IMR-90 (cell line): ENCODE results near the gene USP36. TPM values are rescaled to one million over a fixed set of nuclear protein-coding genes. Genes with fewer than 3 reads are reported as not detected.

ENCODE experiments used
- ATAC-seq: fragments of 200-7000 bp; cut with Tn5 transposase; 2 replicates; pipeline ENCODE4 v1.9.1; 2020; ENCODE audit warnings: low read depth, mild to moderate bottlenecking, moderate library complexity
- BruUV-seq: library from RNA; stranded (reverse); fragments of 400-500 nt; replicated peaks from 2 replicates; lab custom pipeline; 2021; lab: Mats Ljungman, UMichigan
- CTCF ChIA-PET: fragments of 300-600 bp; formaldehyde crosslinking; extraction: SDS; loops from one replicate; lab custom pipeline; 2021; ENCODE audit warnings: antibody characterized with exemption; lab: Yijun Ruan, JAX
- POLR2A ChIA-PET: fragments of 300-600 bp; sonication (Branson Sonifier 250); formaldehyde crosslinking; loops from one replicate; lab custom pipeline; 2022; ENCODE audit warnings: antibody characterized with exemption; ENCODE audit not compliant: unreplicated experiment; lab: Charles Lee
- DNase-seq: peaks from one replicate; pipeline ENCODE4 v3.0.0; 2013
- H2AFZ ChIP-seq: replicated peaks from 2 replicates; pipeline ENCODE3; 2013; ENCODE audit warnings: low read length, mild to moderate bottlenecking; ENCODE audit not compliant: poor library complexity
- H2AK5ac ChIP-seq: 2 replicates; pipeline ENCODE4 v1.6.1; 2013; ENCODE audit warnings: low read depth, low read length, inconsistent platforms
- H2AK9ac ChIP-seq: replicated peaks from 2 replicates; pipeline ENCODE3; 2013; ENCODE audit warnings: mild to moderate bottlenecking, low read depth, low read length, moderate library complexity; ENCODE audit not compliant: poor library complexity
- H2BK120ac ChIP-seq: 2 replicates; pipeline ENCODE4 v1.6.1; 2013; ENCODE audit warnings: low read depth, low read length, inconsistent platforms
- H2BK15ac ChIP-seq: 3 replicates; pipeline ENCODE4 v1.6.1; 2013; ENCODE audit warnings: low read depth, low read length, inconsistent platforms
- H2BK20ac ChIP-seq: 2 replicates; pipeline ENCODE4 v1.6.1; 2013; ENCODE audit warnings: low read depth, mild to moderate bottlenecking, inconsistent platforms, low read length, moderate library complexity
- H2BK5ac ChIP-seq: 2 replicates; pipeline ENCODE4 v1.6.1; 2013; ENCODE audit warnings: mild to moderate bottlenecking, low read depth, low read length, inconsistent platforms; ENCODE audit not compliant: poor library complexity, severe bottlenecking
- H3K14ac ChIP-seq: replicated peaks from 2 replicates; pipeline ENCODE4 v1.6.1; 2013; ENCODE audit warnings: low read depth, low read length, inconsistent platforms
- H3K18ac ChIP-seq: 2 replicates; pipeline ENCODE4 v1.6.1; 2013; ENCODE audit warnings: low read depth, low read length, control low read depth
- H3K23ac ChIP-seq: 2 replicates; pipeline ENCODE4 v1.6.1; 2013; ENCODE audit warnings: low read depth, low read length, inconsistent platforms
- H3K27ac ChIP-seq: 2 replicates; pipeline ENCODE4 v1.5.1; 2013; ENCODE audit warnings: mild to moderate bottlenecking, control low read depth, low read length; ENCODE audit not compliant: insufficient read depth
- H3K27me3 ChIP-seq: 2 replicates; pipeline ENCODE4 v1.6.1; 2013; ENCODE audit warnings: low read length; ENCODE audit not compliant: control insufficient read depth, insufficient read depth
- H3K36me3 ChIP-seq: 2 replicates; pipeline ENCODE4 v1.6.1; 2013; ENCODE audit warnings: low read length, mixed read lengths; ENCODE audit not compliant: control insufficient read depth, insufficient read depth
- H3K4ac ChIP-seq: 2 replicates; pipeline ENCODE4 v1.6.1; 2013; ENCODE audit warnings: low read depth, low read length, inconsistent platforms
- H3K4me1 ChIP-seq: 2 replicates; pipeline ENCODE4 v1.6.1; 2013; ENCODE audit warnings: low read length, mixed read lengths; ENCODE audit not compliant: control insufficient read depth, insufficient read depth
- H3K4me2 ChIP-seq: 2 replicates; pipeline ENCODE4 v1.6.1; 2013; ENCODE audit warnings: low read depth, mild to moderate bottlenecking, control low read depth, low read length, moderate library complexity
- H3K4me3 ChIP-seq: 2 replicates; pipeline ENCODE4 v1.5.1; 2013; ENCODE audit warnings: low read depth, mild to moderate bottlenecking, control low read depth, low read length, moderate library complexity; ENCODE audit not compliant: insufficient read depth
- H3K56ac ChIP-seq: 2 replicates; pipeline ENCODE4 v1.6.1; 2013; ENCODE audit warnings: low read length, inconsistent platforms; ENCODE audit not compliant: insufficient read depth; ENCODE audit errors: extremely low read depth
- H3K79me1 ChIP-seq, 2 experiments: 2 replicates each; pipeline ENCODE4 v1.6.1; 2013; ENCODE audit warnings: low read length in 2 of 2, inconsistent platforms in 1 of 2, low read depth in 1 of 2
- H3K9ac ChIP-seq: 2 replicates; pipeline ENCODE4 v1.6.1; 2013; ENCODE audit warnings: low read depth, low read length, control low read depth
- H3K9me1 ChIP-seq: 2 replicates; pipeline ENCODE4 v1.6.1; 2013; ENCODE audit warnings: low read length, inconsistent platforms; ENCODE audit not compliant: insufficient read depth
- H3K9me3 ChIP-seq: 2 replicates; pipeline ENCODE4 v1.6.1; 2013; ENCODE audit warnings: low read length; ENCODE audit not compliant: control insufficient read depth, insufficient read depth
- H4K20me1 ChIP-seq: 2 replicates; pipeline ENCODE4 v1.6.1; 2013; ENCODE audit warnings: low read length, inconsistent platforms; ENCODE audit not compliant: insufficient read depth
- H4K5ac ChIP-seq: 2 replicates; pipeline ENCODE4 v1.6.1; 2013; ENCODE audit warnings: mild to moderate bottlenecking, low read depth, low read length, control low read depth
- H4K8ac ChIP-seq, 2 experiments: 2 replicates each; pipeline ENCODE4 v1.6.1; 2013; ENCODE audit warnings: low read depth in 2 of 2, low read length in 2 of 2, control low read depth in 1 of 2, inconsistent platforms in 1 of 2
- H4K91ac ChIP-seq: 2 replicates; pipeline ENCODE4 v1.6.1; 2013; ENCODE audit warnings: low read depth, low read length, inconsistent platforms; ENCODE audit not compliant: insufficient read depth
- BHLHE40 ChIP-seq: fragments of 150-350 bp; IDR thresholded peaks from 2 replicates; pipeline ENCODE4 v1.6.1; 2016; ENCODE audit warnings: mild to moderate bottlenecking, low read depth, low read length
- CEBPB ChIP-seq: IDR thresholded peaks from 2 replicates; pipeline ENCODE4 v1.6.1; 2012; ENCODE audit warnings: low read depth, low read length, improper control_type of control experiment
- CHD1 ChIP-seq: IDR thresholded peaks from 2 replicates; pipeline ENCODE4 v1.6.1; 2012; ENCODE audit warnings: low read depth, low read length, improper control_type of control experiment
- CTCF ChIP-seq: conservative IDR thresholded peaks from 2 replicates; pipeline ENCODE4 v1.5.1; 2012; ENCODE audit warnings: mild to moderate bottlenecking, low read depth, low read length, improper control_type of control experiment
- ELK1 ChIP-seq: fragments of 150-350 bp; IDR thresholded peaks from 2 replicates; pipeline ENCODE4 v1.6.1; 2016; ENCODE audit warnings: low read depth, mild to moderate bottlenecking, low read length, moderate library complexity, borderline replicate concordance
- FOS ChIP-seq: fragments of 150-350 bp; IDR thresholded peaks from 2 replicates; pipeline ENCODE4 v1.6.1; 2016; ENCODE audit warnings: low read depth, low read length
- MAFK ChIP-seq: IDR thresholded peaks from 2 replicates; pipeline ENCODE4 v1.6.1; 2012; ENCODE audit warnings: low read depth, low read length, improper control_type of control experiment
- MAZ ChIP-seq: IDR thresholded peaks from 2 replicates; pipeline ENCODE4 v1.6.1; 2012; ENCODE audit warnings: low read depth, mild to moderate bottlenecking, low read length, improper control_type of control experiment, moderate library complexity, borderline replicate concordance
- MXI1 ChIP-seq: IDR thresholded peaks from 2 replicates; pipeline ENCODE4 v1.6.1; 2012; ENCODE audit warnings: low read depth, mild to moderate bottlenecking, low read length, moderate library complexity, borderline replicate concordance
- NFE2L2 ChIP-seq: fragments of 150-350 bp; IDR thresholded peaks from 2 replicates; pipeline ENCODE4 v1.6.1; 2016; ENCODE audit warnings: low read depth, mild to moderate bottlenecking, low read length
- POLR2A ChIP-seq: IDR thresholded peaks from 2 replicates; pipeline ENCODE4 v1.6.1; 2012; ENCODE audit warnings: mild to moderate bottlenecking, low read depth, low read length
- RAD21 ChIP-seq: IDR thresholded peaks from 2 replicates; pipeline ENCODE4 v1.6.1; 2012; ENCODE audit warnings: low read length, improper control_type of control experiment
- RCOR1 ChIP-seq: IDR thresholded peaks from 2 replicates; pipeline ENCODE4 v1.6.1; 2012; ENCODE audit warnings: mild to moderate bottlenecking, low read length, improper control_type of control experiment; ENCODE audit not compliant: insufficient replicate concordance
- RFX5 ChIP-seq: IDR thresholded peaks from 2 replicates; pipeline ENCODE4 v1.8.0; 2012; ENCODE audit warnings: low read depth, mild to moderate bottlenecking, low read length, moderate library complexity
- SMC3 ChIP-seq: fragments of 150-350 bp; IDR thresholded peaks from 2 replicates; pipeline ENCODE4 v1.6.1; 2016; ENCODE audit warnings: low read depth, mild to moderate bottlenecking, antibody characterized with exemption, low read length, moderate library complexity
- USF2 ChIP-seq: fragments of 150-350 bp; IDR thresholded peaks from 2 replicates; pipeline ENCODE4 v1.6.1; 2017; ENCODE audit warnings: mild to moderate bottlenecking, antibody characterized with exemption, low read length, low read depth
- WGBS, 2 experiments: methylation state at CpG; one replicate each; pipeline versions ENCODE4 v1.1.5 to v1.1.7; 2013; ENCODE audit warnings: missing lambda C conversion rate in 2 of 2; ENCODE audit not compliant: insufficient read length in 1 of 2; ENCODE audit errors: extremely low coverage in 2 of 2; 5-methylcytosine and 5-hydroxymethylcytosine counted together
- dilution Hi-C: fragments of 300-500 bp; cut with HindIII; formaldehyde crosslinking; loops from one replicate; pipeline ENCODE4 v1.14.3; 2018; ENCODE audit warnings: low sequenced_read_pairs; ENCODE audit not compliant: unreplicated experiment
- in situ Hi-C: fragments of 300-500 bp; cut with MboI; formaldehyde crosslinking; loops from 3 replicates; pipeline ENCODE4 v1.14.3; 2019; ENCODE audit warnings: low sequenced_read_pairs, inconsistent platforms, mixed read lengths
- intact Hi-C: fragments of 100-400 bp; cut with micrococcal nuclease; formaldehyde crosslinking; loops from 2 replicates; pipeline ENCODE4 v1.10.0; 2022
- polyA plus RNA-seq, 3 experiments: library from polyadenylated mRNA; depleted of rRNA; stranded (reverse); fragments of >200 nt; gene quantifications; 2 replicates each; pipeline ENCODE4 v1.2.3, GENCODE V29; 2012; ENCODE audit warnings: low replicate concordance in 1 of 3
- total RNA-seq: library from RNA; depleted of rRNA; stranded (reverse); fragments of >200 nt; gene quantifications from 2 replicates; pipeline ENCODE4 v1.2.3, GENCODE V29; 2012

Gene USP36
- total and polyA plus RNA-seq, 2 of the 4 experiments (the other 2 are of a cell fraction) = 30.6 to 38.3 TPM

DNA sequence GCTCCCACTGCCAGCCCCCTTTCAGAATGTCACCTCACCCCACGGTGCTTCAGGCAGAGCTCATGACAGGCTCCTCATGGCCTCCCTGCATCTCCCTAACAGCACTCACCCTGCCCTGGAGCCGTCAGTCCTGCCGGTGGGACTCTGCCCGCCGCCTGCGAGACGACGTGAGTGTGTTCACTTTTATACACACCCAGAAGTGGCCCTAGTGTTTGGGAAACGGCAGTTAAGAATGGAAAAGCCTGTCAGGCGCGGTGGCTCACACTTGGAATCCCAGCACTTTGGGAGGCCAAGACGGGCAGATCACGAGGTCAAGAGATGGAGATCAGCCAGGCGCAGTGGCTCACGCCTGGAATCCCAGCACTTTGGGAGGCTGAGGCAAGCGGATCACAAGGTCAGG, 46.2 kb downstream of the USP36 start:
- dilution Hi-C loops = no loop called here
- H3K4me1 ChIP-seq = peaks cover 25% of the 10 kb centered on the region
- H2AFZ ChIP-seq = no peak overlapping the region
- no peak overlapping the region for H3K18ac ChIP-seq
- no TSS peak for BruUV-seq
- H3K14ac ChIP-seq = no peak overlapping the region
- no peak overlapping the region for H3K56ac ChIP-seq
- TF ChIP-seq CHD1 (no peak), MXI1 (no peak), BHLHE40 (no peak), RAD21 (no peak), CTCF (no peak), POLR2A (no peak), FOS (no peak), USF2 (no peak), ELK1 (no peak), RFX5 (no peak), SMC3 (no peak), CEBPB (no peak), MAFK (no peak), NFE2L2 (no peak), RCOR1 (no peak), MAZ (no peak)
- no peak overlapping the region for H2BK20ac ChIP-seq
- no peak overlapping the region for H3K4ac ChIP-seq
- H3K9me3 ChIP-seq = no peaks in the 10 kb centered on the region
- ChIA-PET CTCF (no interaction called here), POLR2A (no interaction called here)
- intact Hi-C loops = no loop called here
- peaks cover 51% of the 10 kb centered on the region for H3K36me3 ChIP-seq
- H3K23ac ChIP-seq = no peak overlapping the region
- WGBS, 2 experiments = 94% methylated on average over 12 of the region's 16 CpGs; no CpG with 5 or more reads in 1 of the 2 experiments
- no peak overlapping the region for H2AK9ac ChIP-seq
- H2BK120ac ChIP-seq = no peak overlapping the region
- H3K27me3 ChIP-seq = no peaks in the 10 kb centered on the region
- DNase-seq (no peak), ATAC-seq (no peak)
- no peak overlapping the region for H3K27ac ChIP-seq
- no peak overlapping the region for H4K91ac ChIP-seq
- H2AK5ac ChIP-seq = no peak overlapping the region
- H2BK5ac ChIP-seq = no peak overlapping the region
- in situ Hi-C loops = no loop called here
- no peak overlapping the region for H4K8ac ChIP-seq
- H3K79me1 ChIP-seq = peaks cover 3 to 55% of the 10 kb centered on the region in 2 experiments; a peak in 2 of 4 replicates
- H3K9ac ChIP-seq = no peak overlapping the region
- H4K20me1 ChIP-seq = peaks cover 11% of the 10 kb centered on the region
- peaks cover 35% of the 10 kb centered on the region for H3K9me1 ChIP-seq
- H3K4me3 ChIP-seq = no peak overlapping the region
- H3K4me2 ChIP-seq = no peak overlapping the region
- H2BK15ac ChIP-seq = no peak overlapping the region
- no peak overlapping the region for H4K5ac ChIP-seq
